HepG2 (cell line): ENCODE measurements around the gene LGALS3. TPM values are rescaled to one million over a fixed set of nuclear protein-coding genes. Genes with fewer than 3 reads are reported as not detected.

ENCODE experiments used
- BCL3 ChIP-seq: sonication (generic); formaldehyde crosslinking; IDR thresholded peaks from 2 replicates; pipeline ENCODE4 v1.5.1; 2020; ENCODE audit warnings: mild to moderate bottlenecking, missing genetic modification reagents, moderate library complexity
- BCLAF1 ChIP-seq: fragments of 450-650 bp; IDR thresholded peaks from 2 replicates; pipeline ENCODE4 v1.6.1; 2017; ENCODE audit warnings: mild to moderate bottlenecking
- E2F2 ChIP-seq: sonication (generic); formaldehyde crosslinking; IDR thresholded peaks from 2 replicates; pipeline ENCODE4 v1.4.0; 2020; ENCODE audit warnings: missing genetic modification reagents, borderline replicate concordance
- HMG20B ChIP-seq: conservative IDR thresholded peaks from 2 replicates; pipeline ENCODE4 v1.6.1; 2016; ENCODE audit warnings: missing genetic modification reagents, missing compliant biosample characterization
- NFRKB ChIP-seq: fragments of 450-650 bp; IDR thresholded peaks from 2 replicates; pipeline ENCODE4 v1.6.1; 2017
- NR2C2 ChIP-seq: sonication (generic); formaldehyde crosslinking; IDR thresholded peaks from 2 replicates; pipeline ENCODE4 v1.4.0; 2020; ENCODE audit warnings: missing genetic modification reagents, mild to moderate bottlenecking, moderate library complexity, borderline replicate concordance
- NR2F1 ChIP-seq, 2 experiments: fragments of 450-650 bp in 1 of 2; formaldehyde crosslinking in 1 of 2; IDR thresholded peaks; 2 replicates each; pipeline versions ENCODE4 v1.5.0 to v1.6.1; 2016 to 2020; ENCODE audit warnings: mild to moderate bottlenecking in 1 of 2, missing compliant biosample characterization in 1 of 2, missing genetic modification reagents in 1 of 2, moderate library complexity in 1 of 2
- POLR2AphosphoS2 ChIP-seq: IDR thresholded peaks from 2 replicates; pipeline ENCODE4 v1.6.1; 2011; ENCODE audit warnings: low read depth, low read length, improper control_type of control experiment
- PRDM4 ChIP-seq: sonication (generic); formaldehyde crosslinking; IDR thresholded peaks from 2 replicates; pipeline ENCODE4 v1.9.0; 2021; ENCODE audit warnings: missing genetic modification reagents, borderline replicate concordance
- ZBED4 ChIP-seq: sonication (generic); formaldehyde crosslinking; IDR thresholded peaks from 2 replicates; pipeline ENCODE4 v1.4.0; 2020; ENCODE audit warnings: missing genetic modification reagents, borderline replicate concordance
- ZFP36L1 ChIP-seq: sonication (generic); formaldehyde crosslinking; IDR thresholded peaks from 2 replicates; pipeline ENCODE4 v1.8.0; 2022; ENCODE audit warnings: mild to moderate bottlenecking, missing genetic modification reagents, moderate library complexity
- ZFP82 ChIP-seq: sonication (generic); formaldehyde crosslinking; IDR thresholded peaks from 2 replicates; pipeline ENCODE4 v1.5.1; 2020; ENCODE audit warnings: mild to moderate bottlenecking, missing genetic modification reagents, borderline replicate concordance
- ZMYM4 ChIP-seq: sonication (generic); formaldehyde crosslinking; IDR thresholded peaks from 2 replicates; pipeline ENCODE4 v1.8.1; 2023; ENCODE audit warnings: mild to moderate bottlenecking, missing genetic modification reagents
- ZNF260 ChIP-seq: sonication (generic); formaldehyde crosslinking; IDR thresholded peaks from 2 replicates; pipeline ENCODE4 v1.4.0; 2020; ENCODE audit warnings: missing genetic modification reagents, low read depth, mild to moderate bottlenecking, borderline replicate concordance
- ZNF446 ChIP-seq: sonication (generic); formaldehyde crosslinking; IDR thresholded peaks from 2 replicates; pipeline ENCODE4 v1.5.0; 2020; ENCODE audit warnings: mild to moderate bottlenecking, missing genetic modification reagents
- ZNF768 ChIP-seq: sonication (generic); formaldehyde crosslinking; IDR thresholded peaks from 2 replicates; pipeline ENCODE4 v1.4.0; 2020; ENCODE audit warnings: missing genetic modification reagents
- ZNF790 ChIP-seq: sonication (generic); formaldehyde crosslinking; IDR thresholded peaks from 2 replicates; pipeline ENCODE4 v1.8.0; 2022; ENCODE audit warnings: missing genetic modification reagents, mild to moderate bottlenecking, borderline replicate concordance
- polyA plus RNA-seq, 8 experiments: library from polyadenylated mRNA; depleted of rRNA in 3 of 8; stranded (reverse) in 7 of 8; unstranded in 1 of 8; fragments of >200 nt; fragmentation: Illumina TruSeq in 4 of 8; extraction: Trizol in 4 of 8; gene quantifications; 2 replicates each; pipeline versions ENCODE4 v1.2.1 to v1.2.3, GENCODE V29; 2011 to 2016; ENCODE audit warnings: low read depth in 4 of 8, missing spikeins in 1 of 8, mixed read lengths in 1 of 8; ENCODE audit not compliant: insufficient read depth in 1 of 8
- total RNA-seq, 5 experiments: library from RNA; depleted of rRNA; stranded (reverse); fragments of >200 nt; fragmentation: Illumina TruSeq; extraction: Trizol; gene quantifications; 2 replicates each; pipeline ENCODE4 v1.2.3, GENCODE V29; 2016; ENCODE audit warnings: low read depth in 1 of 5

The LGALS3 gene
- total and polyA plus RNA-seq, 2 of the 13 experiments (the other 11 are each of a cell fraction or from before 2014, with no cell fraction given), result 5.0 to 97.4 TPM

GRCh38 chr14:55103005-55103640 is 25.9 kb upstream of the LGALS3 start (continued):
- no peak for TF ChIP-seq BCLAF1
- TF ChIP-seq ZMYM4, result peak; percentile 56; the same call in 1 of the 2 replicates
- no peak for TF ChIP-seq ZNF260 (CRISPR knock-in tag)
- TF ChIP-seq ZFP36L1 (CRISPR knock-in tag), result peak; percentile 76; the same call in 1 of the 2 replicates
- TF ChIP-seq ZNF790, result no peak
- no peak for TF ChIP-seq ZNF768 (CRISPR knock-in tag)
- TF ChIP-seq HMG20B (CRISPR knock-in tag), result peak; percentile 82
- no peak for TF ChIP-seq NFRKB
- TF ChIP-seq PRDM4 (CRISPR knock-in tag), result 0 out of 2 replicates have a peak, but pooled peaks have one; percentile 83
- TF ChIP-seq ZBED4 (CRISPR knock-in tag), result no peak
- peak; percentile 49; the same call in 1 of the 2 replicates for TF ChIP-seq NR2C2 (CRISPR knock-in tag)
- TF ChIP-seq POLR2AphosphoS2, result no peak
- peak; percentile 52 to 54; a peak in 1 of 4 replicates for TF ChIP-seq NR2F1 (CRISPR knock-in tag; IDR thresholded peaks at IDR 0.05)
- TF ChIP-seq ZNF446 (CRISPR knock-in tag), result no peak
- no peak for TF ChIP-seq ZFP82 (CRISPR knock-in tag)
- no peak for TF ChIP-seq BCL3 (CRISPR knock-in tag)
- no peak for TF ChIP-seq E2F2
